ENCODE data around the gene GARIN5B. TPM values are rescaled to one million over a fixed set of nuclear protein-coding genes. Genes with fewer than 3 reads are reported as not detected.

GARIN5B gene
- total and polyA plus RNA-seq, 2 of the 8 experiments (the other 6 are each of a cell fraction or from before 2014, with no cell fraction given): 0.03 TPM; not detected in 1

DNA sequence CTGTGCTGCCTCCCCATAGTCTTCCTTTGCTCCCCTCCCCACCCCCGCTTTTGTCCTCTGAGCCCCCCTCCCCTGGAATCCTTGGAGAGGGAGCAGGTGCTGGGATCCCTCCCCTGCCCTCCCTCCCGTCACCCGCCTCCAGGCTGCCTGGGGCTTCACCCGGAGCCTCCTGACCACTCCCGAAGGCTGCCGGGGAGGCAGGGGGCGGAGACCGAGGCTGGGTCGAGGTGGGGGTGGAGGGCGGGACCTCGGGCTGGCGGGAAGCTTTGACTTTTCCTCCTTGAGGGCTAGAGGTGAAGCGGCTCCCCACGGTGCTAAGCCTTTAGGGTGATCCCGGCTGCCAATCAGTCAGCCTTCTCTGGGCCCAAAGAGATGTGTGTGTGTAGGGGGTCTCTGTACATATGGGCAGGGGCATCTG lies 21.9 kb downstream of the GARIN5B start:
- Histone ChIP-seq H3K79me2 (ENCODE audit: control insufficient read depth in 1 of 2, insufficient read depth in 2 of 2, low read length in 2 of 2) (peaks cover 0 to 3% of the 10 kb centered on the region in 2 experiments; a peak in 1 of 4 replicates), H3K4me1 (replicated peaks in 1 of 4; ENCODE audit: control insufficient read depth in 3 of 4, insufficient read depth in 4 of 4, low read length in 3 of 4) (peaks cover 0 to 23% (median 10%) of the 10 kb centered on the region in 4 experiments; a peak in 6 of 7 replicates), H3K14ac (ENCODE audit: insufficient read length) (no peak overlapping the region), H2BK120ac (replicated peaks; ENCODE audit: low read depth, low read length) (no peak overlapping the region), H3K4me2 (ENCODE audit: insufficient read depth in 1 of 2, low read depth in 2 of 2, low read length in 2 of 2) (peak overlapping the region; percentile 79 to 94), H3K79me1 (ENCODE audit: low read depth, low read length) (peaks cover 5% of the 10 kb centered on the region; the same call in 1 of the 2 replicates), H4K91ac (replicated peaks; ENCODE audit: insufficient read length, low read length) (peak overlapping the region; percentile 72), H2BK5ac (ENCODE audit: low read depth, low read length) (peak overlapping the region; percentile 88), H3K9me3 (ENCODE audit: insufficient read depth in 2 of 2, low read depth in 1 of 2, low read length in 1 of 2) (no peaks in the 10 kb centered on the region), H3K36me3 (ENCODE audit: control insufficient read depth in 2 of 4, insufficient read depth in 4 of 4, low read length in 3 of 4) (peaks cover 0 to 31% (median 15%) of the 10 kb centered on the region in 4 experiments; a peak in 4 of 8 replicates), H2BK15ac (ENCODE audit: low read length) (peak overlapping the region; percentile 92; the same call in 1 of the 2 replicates), H3K9ac (replicated peaks in 1 of 4; ENCODE audit: extremely low read depth in 1 of 4, low read depth in 3 of 4, low read length in 3 of 4) (no peak overlapping the region; a peak in 1 of 7 replicates), H2AK5ac (ENCODE audit: low read depth, low read length) (peak overlapping the region; percentile 83; the same call in 1 of the 2 replicates), H2BK12ac (ENCODE audit: low read depth, low read length) (peak overlapping the region; percentile 32; the same call in 1 of the 2 replicates), H2AFZ (ENCODE audit: low read length) (no peak overlapping the region), H4K5ac (ENCODE audit: insufficient read length, low read depth, low read length) (no peak overlapping the region), H3K56ac (replicated peaks; ENCODE audit: insufficient read length, low read depth, low read length) (no peak overlapping the region), H3K4me3 (ENCODE audit: extremely low read depth in 1 of 4, insufficient read depth in 2 of 4, low read depth in 3 of 4, low read length in 4 of 4) (peak overlapping the region; percentile 69 to 85 (median 84)), H2BK20ac (ENCODE audit: low read length) (0 out of 2 replicates have a peak overlapping the region, but pooled peaks have one; percentile 66), H3K27ac (ENCODE audit: low read depth, low read length) (no peak overlapping the region), H3K27me3 (replicated peaks in 1 of 4; ENCODE audit: control insufficient read depth in 3 of 4, extremely low read depth in 1 of 4, insufficient read depth in 3 of 4, low read length in 3 of 4) (peaks cover 0 to 3% (median 0%) of the 10 kb centered on the region in 4 experiments; a peak in 1 of 7 replicates), H3K23ac (ENCODE audit: insufficient read length) (no peak overlapping the region), H4K20me1 (replicated peaks in 1 of 2; ENCODE audit: control insufficient read depth in 1 of 2, insufficient read depth in 2 of 2, low read length in 2 of 2) (peaks cover 0 to 6% of the 10 kb centered on the region in 2 experiments), H3K18ac (ENCODE audit: extremely low read depth, low read length) (peak overlapping the region; percentile 10; the same call in 1 of the 2 replicates), H3K23me2 (ENCODE audit: low read depth, low read length) (peaks cover 20% of the 10 kb centered on the region; the same call in 1 of the 2 replicates), H4K8ac (ENCODE audit: extremely low read depth, insufficient read depth, low read length) (no peak overlapping the region), H3K4ac (replicated peaks; ENCODE audit: insufficient read length, low read depth, low read length) (peak overlapping the region; percentile 97)
- no peak for FAIRE-seq
- TF ChIP-seq EP300 (IDR thresholded peaks at IDR 0.05; ENCODE audit: borderline replicate concordance in 1 of 2, low read depth in 2 of 2, low read length in 2 of 2): no peak
- TF ChIP-seq PHF8 (conservative IDR thresholded peaks at IDR 0.05; ENCODE audit: low read depth, low read length): 0 out of 2 replicates have a peak, but pooled peaks have one; percentile 14
- DNase-seq (ENCODE audit: low read depth in 1 of 2, low spot score in 2 of 2): peak in 1 of 2 experiments; percentile 79
- ChIA-PET POLR2A (ENCODE audit: partially characterized antibody) (interaction anchor here (0.6 to 4.1 kb wide), 16 partner anchors 8 to 209 kb away, joined by 3 to 30 read pairs (median 3); partner anchors contain the start of genes GARIN5B, TMEM238 and UBE2S), CTCF (ENCODE audit: partially characterized antibody) (interaction anchor here (0.6 to 1.3 kb wide), 4 partner anchors 9 to 86 kb away, joined by 3 to 6 read pairs (median 4); no protein-coding TSS in a partner anchor)
- 2% methylated on average over 8 of the region's 15 CpGs; no CpG with 5 or more reads in 1 of the 2 experiments for WGBS, 2 experiments (ENCODE audit: extremely low coverage in 1 of 2, insufficient coverage in 1 of 2, insufficient read length in 1 of 2, insufficient replicate concordance in 2 of 2, low coverage in 1 of 2, low lambda C conversion rate in 2 of 2, missing lambda C conversion rate in 1 of 2)

All from H1 (cell line).